SK-N-SH (cell line): ENCODE data around the gene WWTR1. TPM values are rescaled to one million over a fixed set of nuclear protein-coding genes. Genes with fewer than 3 reads are reported as not detected.

Experiments used
- CTCF ChIA-PET: fragments of 300-600, 350-600 bp; formaldehyde crosslinking; extraction: SDS; loops from one replicate; lab custom pipeline; 2021; lab: Yijun Ruan, JAX
- POLR2A ChIA-PET: fragments of 350-600 bp; sonication (Branson Sonifier 250); formaldehyde crosslinking; extraction: SDS; loops from one replicate; lab custom pipeline; 2020; ENCODE audit warnings: antibody characterized with exemption, inconsistent platforms; lab: Yijun Ruan, JAX
- DNase-seq: peaks from one replicate; pipeline ENCODE4 v3.0.0; 2012
- H2AFZ ChIP-seq: fragments of 200-600 bp; sonication (generic); 2 replicates; pipeline ENCODE4 v1.8.1; 2016; ENCODE audit warnings: antibody characterized with exemption, mild to moderate bottlenecking, low read depth
- H3F3A ChIP-seq: fragments of 200-600 bp; sonication (generic); replicated peaks from 2 replicates; pipeline ENCODE3; 2016; ENCODE audit warnings: antibody characterized with exemption, mild to moderate bottlenecking; ENCODE audit not compliant: insufficient read depth
- H3K27ac ChIP-seq, 2 experiments: fragments of 200-500 bp in 1 of 2; fragments of 200-600 bp in 1 of 2; sonication (Bioruptor generic) in 1 of 2; sonication (generic), shearing (Covaris generic) in 1 of 2; 2 replicates each; pipeline versions ENCODE4 v1.5.1 to v1.6.1; 2014 to 2016; ENCODE audit warnings: low read depth in 2 of 2, inconsistent platforms in 1 of 2, low read length in 1 of 2, mild to moderate bottlenecking in 1 of 2, mixed read lengths in 1 of 2
- H3K27me3 ChIP-seq: fragments of 200-600 bp; sonication (generic), shearing (Covaris generic); 2 replicates; pipeline ENCODE4 v1.6.1; 2016; ENCODE audit warnings: mixed run types; ENCODE audit not compliant: insufficient read depth
- H3K36me3 ChIP-seq, 2 experiments: fragments of 200-500 bp in 1 of 2; fragments of 200-600 bp in 1 of 2; sonication (Bioruptor generic) in 1 of 2; sonication (generic) in 1 of 2; replicated peaks in 1 of 2; 2 replicates each; pipeline versions ENCODE3 to v1.5.1; 2014 to 2016; ENCODE audit warnings: low read length in 1 of 2, mild to moderate bottlenecking in 1 of 2; ENCODE audit not compliant: insufficient read depth in 2 of 2, control insufficient read depth in 1 of 2
- H3K4me1 ChIP-seq, 2 experiments: fragments of 200-500 bp in 1 of 2; fragments of 200-600 bp in 1 of 2; sonication (Bioruptor generic) in 1 of 2; sonication (generic), shearing (Covaris generic) in 1 of 2; 2 replicates each; pipeline versions ENCODE4 v1.5.1 to v1.6.1; 2014 to 2016; ENCODE audit warnings: low read depth in 1 of 2, low read length in 1 of 2, mixed run types in 1 of 2; ENCODE audit not compliant: insufficient read depth in 2 of 2, control insufficient read depth in 1 of 2
- H3K4me2 ChIP-seq: fragments of 200-600 bp; sonication (generic), shearing (Covaris generic); 2 replicates; pipeline ENCODE4 v1.6.1; 2017; ENCODE audit warnings: mixed run types
- H3K4me3 ChIP-seq, 2 experiments: fragments of 200-500 bp in 1 of 2; fragments of 200-600 bp in 1 of 2; sonication (Bioruptor generic) in 1 of 2; sonication (generic), shearing (Covaris generic) in 1 of 2; 2 replicates each; pipeline versions ENCODE4 v1.5.1 to v1.8.1; 2014 to 2016; ENCODE audit warnings: low read depth in 2 of 2, inconsistent platforms in 1 of 2, low read length in 1 of 2, mild to moderate bottlenecking in 1 of 2, mixed read lengths in 1 of 2, moderate library complexity in 1 of 2
- H3K79me2 ChIP-seq: fragments of 200-600 bp; sonication (generic); 2 replicates; pipeline ENCODE4 v1.8.1; 2017; ENCODE audit warnings: mild to moderate bottlenecking; ENCODE audit not compliant: insufficient read depth
- H3K9ac ChIP-seq: fragments of 200-600 bp; sonication (generic); 2 replicates; pipeline ENCODE4 v1.6.1; 2017; ENCODE audit warnings: mixed run types
- H3K9me2 ChIP-seq: fragments of 200-600 bp; sonication (generic); 2 replicates; pipeline ENCODE4 v1.6.1; 2017; ENCODE audit warnings: mixed run types
- H3K9me3 ChIP-seq: fragments of 200-600 bp; sonication (generic); 2 replicates; pipeline ENCODE4 v1.6.1; 2017; ENCODE audit warnings: mixed run types, mild to moderate bottlenecking, moderate library complexity
- H4K20me1 ChIP-seq: fragments of 200-600 bp; sonication (generic); 2 replicates; pipeline ENCODE4 v1.6.1; 2017; ENCODE audit warnings: mild to moderate bottlenecking, mixed run types; ENCODE audit not compliant: insufficient read depth
- EP300 ChIP-seq, 2 experiments: IDR thresholded peaks; 2 replicates each; pipeline versions ENCODE4 v1.4.0 to v1.6.1; 2012; ENCODE audit warnings: borderline replicate concordance in 1 of 2, low read depth in 1 of 2, low read length in 1 of 2
- FOSL2 ChIP-seq: IDR thresholded peaks from 2 replicates; pipeline ENCODE4 v1.4.0; 2012; ENCODE audit warnings: low read depth, mild to moderate bottlenecking, moderate library complexity, borderline replicate concordance
- GATA2 ChIP-seq: sonication (generic); formaldehyde crosslinking; IDR thresholded peaks from 2 replicates; pipeline ENCODE4 v1.5.0; 2020; ENCODE audit warnings: mild to moderate bottlenecking, missing genetic modification reagents
- JUND ChIP-seq: IDR thresholded peaks from 2 replicates; pipeline ENCODE4 v1.4.0; 2012
- MEF2A ChIP-seq: IDR thresholded peaks from 2 replicates; pipeline ENCODE4 v1.4.0; 2012; ENCODE audit warnings: low read depth, borderline replicate concordance
- MXI1 ChIP-seq: IDR thresholded peaks from 2 replicates; pipeline ENCODE4 v1.6.1; 2012; ENCODE audit warnings: mild to moderate bottlenecking, low read depth, low read length, improper control_type of control experiment
- RCOR1 ChIP-seq: fragments of 150-350 bp; IDR thresholded peaks from 2 replicates; pipeline ENCODE4 v1.6.1; 2017; ENCODE audit warnings: antibody characterized with exemption, low read length
- TCF12 ChIP-seq: IDR thresholded peaks from 2 replicates; pipeline ENCODE4 v1.4.0; 2012
- WGBS: methylation state at CpG from one replicate; pipeline ENCODE4 v1.1.6; 2017; ENCODE audit warnings: low lambda C conversion rate; 5-methylcytosine and 5-hydroxymethylcytosine counted together
- polyA plus RNA-seq, 3 experiments: library from polyadenylated mRNA; depleted of rRNA; stranded (reverse); fragments of >200 nt; gene quantifications; 2 replicates each; pipeline ENCODE4 v1.2.3, GENCODE V29; 2012
- TF ChIP-seq, protein P1 (sequence below): IDR thresholded peaks from 2 replicates; pipeline ENCODE4 v1.4.0; 2012; ENCODE audit warnings: low read depth
- TF ChIP-seq, protein P2 (sequence below): fragments of 150-350 bp; IDR thresholded peaks from 2 replicates; pipeline ENCODE4 v1.6.1; 2016; ENCODE audit warnings: mild to moderate bottlenecking, low read depth, low read length
- TF ChIP-seq, protein P3 (sequence below): IDR thresholded peaks from 2 replicates; pipeline ENCODE4 v1.4.0; 2012; ENCODE audit warnings: low read depth, borderline replicate concordance

Gene WWTR1
- polyA plus RNA-seq, 1 of the 3 experiments (the other 2 are of a cell fraction): 60.6 TPM

DNA sequence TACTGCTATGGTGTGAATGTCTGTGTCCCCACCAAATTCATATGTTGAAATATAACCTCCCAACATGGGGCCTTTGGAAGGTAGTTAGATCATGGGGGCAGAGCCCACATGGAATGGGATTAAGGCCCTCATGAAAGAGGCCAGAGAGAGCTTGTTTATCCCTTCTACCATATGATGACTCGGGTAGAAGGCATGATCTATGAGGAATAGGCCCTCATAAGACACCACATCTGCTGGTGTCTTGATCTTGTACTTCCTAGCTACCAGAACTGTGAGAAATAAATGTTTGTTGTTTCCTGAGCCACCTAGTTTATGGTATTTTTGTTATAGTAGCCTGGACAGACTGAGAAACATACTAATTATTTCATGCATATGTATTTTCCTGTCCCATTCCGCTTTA is 51.9 kb downstream of the WWTR1 start:
- H3K9ac ChIP-seq: no peak overlapping the region

DNA sequence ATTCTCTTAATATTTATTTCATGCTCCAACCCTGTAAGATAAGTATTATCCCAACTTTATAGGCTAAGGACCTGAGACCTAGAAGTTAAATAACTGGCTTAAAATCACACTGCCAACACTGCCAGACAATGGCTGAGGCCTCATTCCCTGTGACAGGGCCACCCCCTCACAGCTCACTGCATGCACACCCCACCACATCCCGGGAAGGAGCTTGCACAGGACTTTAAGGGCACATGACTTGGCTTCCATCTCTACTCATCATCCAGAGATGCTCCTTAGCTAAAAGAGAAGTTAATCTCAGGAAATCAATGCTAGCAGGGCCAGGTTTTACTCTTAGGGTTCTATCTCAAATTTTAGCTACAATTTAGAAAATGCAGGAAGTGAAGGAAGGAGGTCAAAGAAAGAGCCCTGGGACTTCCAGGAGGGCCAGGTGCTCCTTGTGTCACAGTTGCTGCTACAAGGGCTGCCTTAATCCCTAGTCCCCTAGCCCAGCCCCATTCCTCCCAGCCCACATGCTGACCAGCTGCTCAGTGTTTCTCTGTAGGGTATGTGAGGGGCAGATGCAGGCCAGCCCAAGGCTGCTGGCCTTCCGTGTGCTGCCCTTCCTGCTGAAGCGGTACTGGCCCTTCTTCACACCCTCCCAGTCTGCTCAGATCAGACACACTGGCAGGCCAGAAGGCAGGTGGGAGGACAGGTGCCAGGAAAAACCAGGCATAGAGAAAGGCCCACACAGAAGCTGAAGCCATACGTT is 53.5 kb downstream of the WWTR1 start:
- H3K9ac ChIP-seq: peak overlapping the region; percentile 55; the same call in 1 of the 2 replicates
- no peaks in the 10 kb centered on the region for H3K27me3 ChIP-seq
- POLR2A ChIA-PET: no interaction called here
- H3K27ac ChIP-seq: peak overlapping the region; percentile 47 to 89
- H3K79me2 ChIP-seq: peaks cover 89% of the 10 kb centered on the region
- H4K20me1 ChIP-seq: no peaks in the 10 kb centered on the region
- 77% methylated on average over 3 of the region's 4 CpGs for WGBS
- 0 out of 4 replicates have a peak overlapping the region, but pooled peaks of 1 of the 2 experiments have one; percentile 1 for H3K4me3 ChIP-seq
- H3K4me2 ChIP-seq: peak overlapping the region; percentile 30
- H3K36me3 ChIP-seq: peaks cover 0 to 8% of the 10 kb centered on the region in 2 experiments
- H3K4me1 ChIP-seq: peaks cover 8 to 57% of the 10 kb centered on the region in 2 experiments; a peak in 3 of 4 replicates
- no peaks in the 10 kb centered on the region for H3K9me3 ChIP-seq
- H3K9me2 ChIP-seq: no peaks in the 10 kb centered on the region
- H2AFZ ChIP-seq: no peak overlapping the region
- CTCF ChIA-PET: interaction anchor here (1.5 kb wide), 1 partner anchor 113 kb away, joined by 5 read pairs; no protein-coding TSS in a partner anchor
- H3F3A ChIP-seq: peaks cover 32% of the 10 kb centered on the region
- TF ChIP-seq MXI1 (no peak), JUND (no peak), MEF2A (no peak), GATA2 (CRISPR knock-in tag) (no peak), FOSL2 (no peak)
- TF ChIP-seq, protein P1, sequence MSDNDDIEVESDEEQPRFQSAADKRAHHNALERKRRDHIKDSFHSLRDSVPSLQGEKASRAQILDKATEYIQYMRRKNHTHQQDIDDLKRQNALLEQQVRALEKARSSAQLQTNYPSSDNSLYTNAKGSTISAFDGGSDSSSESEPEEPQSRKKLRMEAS: no peak
- no peak for DNase-seq

More for the DNA sequence above, 51.9 kb downstream of the WWTR1 start:
- Histone ChIP-seq H2AFZ (no peak overlapping the region), H3K9me2 (no peaks in the 10 kb centered on the region), H3K4me2 (no peak overlapping the region)
- CTCF ChIA-PET: no interaction called here
- TF ChIP-seq EP300 (IDR thresholded peaks at IDR 0.05; ENCODE audit: borderline replicate concordance in 1 of 2, low read depth in 1 of 2, low read length in 1 of 2): no peak
- TF ChIP-seq, protein P2, sequence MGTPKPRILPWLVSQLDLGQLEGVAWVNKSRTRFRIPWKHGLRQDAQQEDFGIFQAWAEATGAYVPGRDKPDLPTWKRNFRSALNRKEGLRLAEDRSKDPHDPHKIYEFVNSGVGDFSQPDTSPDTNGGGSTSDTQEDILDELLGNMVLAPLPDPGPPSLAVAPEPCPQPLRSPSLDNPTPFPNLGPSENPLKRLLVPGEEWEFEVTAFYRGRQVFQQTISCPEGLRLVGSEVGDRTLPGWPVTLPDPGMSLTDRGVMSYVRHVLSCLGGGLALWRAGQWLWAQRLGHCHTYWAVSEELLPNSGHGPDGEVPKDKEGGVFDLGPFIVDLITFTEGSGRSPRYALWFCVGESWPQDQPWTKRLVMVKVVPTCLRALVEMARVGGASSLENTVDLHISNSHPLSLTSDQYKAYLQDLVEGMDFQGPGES: no peak
- TF ChIP-seq, protein P3, sequence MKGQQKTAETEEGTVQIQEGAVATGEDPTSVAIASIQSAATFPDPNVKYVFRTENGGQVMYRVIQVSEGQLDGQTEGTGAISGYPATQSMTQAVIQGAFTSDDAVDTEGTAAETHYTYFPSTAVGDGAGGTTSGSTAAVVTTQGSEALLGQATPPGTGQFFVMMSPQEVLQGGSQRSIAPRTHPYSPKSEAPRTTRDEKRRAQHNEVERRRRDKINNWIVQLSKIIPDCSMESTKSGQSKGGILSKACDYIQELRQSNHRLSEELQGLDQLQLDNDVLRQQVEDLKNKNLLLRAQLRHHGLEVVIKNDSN: no peak
- TF ChIP-seq RCOR1: no peak
- TF ChIP-seq TCF12: no peak
- TF ChIP-seq JUND: 0 out of 2 replicates have a peak, but pooled peaks have one; percentile 18
- TF ChIP-seq, all 33 proteins: peak for 1
- no peak for DNase-seq
- H3F3A ChIP-seq: peaks cover 29% of the 10 kb centered on the region
- H3K79me2 ChIP-seq: peaks cover 85% of the 10 kb centered on the region
- H3K27ac ChIP-seq: peak overlapping the region in 1 of 2 experiments; percentile 89; a peak in 2 of 4 replicates
- H3K36me3 ChIP-seq: peaks cover 0 to 8% of the 10 kb centered on the region in 2 experiments
- no peaks in the 10 kb centered on the region for H3K9me3 ChIP-seq
- H4K20me1 ChIP-seq: no peaks in the 10 kb centered on the region
- H3K4me3 ChIP-seq: no peak overlapping the region
- POLR2A ChIA-PET: no interaction called here
- WGBS: 85% methylated on average over 2 of the region's 2 CpGs
- no peaks in the 10 kb centered on the region for H3K27me3 ChIP-seq
- H3K4me1 ChIP-seq: peaks cover 8 to 60% of the 10 kb centered on the region in 2 experiments; a peak in 3 of 4 replicates
